OCI-LY1 (cell line): ENCODE measurements around the gene ST14.

ENCODE experiments used
- H2AFZ ChIP-seq: fragments of 200-600 bp; sonication (generic), shearing (Covaris generic); 2 replicates; pipeline ENCODE4 v1.6.0; 2014; ENCODE audit warnings: antibody characterized with exemption, mild to moderate bottlenecking, low read length
- H3F3A ChIP-seq: fragments of 200-600 bp; sonication (generic), shearing (Covaris generic); 2 replicates; pipeline ENCODE4 v1.6.0; 2014; ENCODE audit warnings: mild to moderate bottlenecking, antibody characterized with exemption, low read length, moderate library complexity; ENCODE audit not compliant: insufficient read depth
- H3K27ac ChIP-seq: fragments of 200-600 bp; sonication (generic); 2 replicates; pipeline ENCODE4 v1.5.1; 2014; ENCODE audit warnings: low read length, mixed run types, mild to moderate bottlenecking, low read depth; ENCODE audit not compliant: poor library complexity, severe bottlenecking
- H3K27me3 ChIP-seq: fragments of 200-600 bp; sonication (generic); 2 replicates; pipeline ENCODE4 v1.6.0; 2014; ENCODE audit warnings: antibody characterized with exemption, mild to moderate bottlenecking, low read length, moderate library complexity; ENCODE audit not compliant: insufficient read depth
- H3K36me3 ChIP-seq: fragments of 200-600 bp; sonication (generic); 2 replicates; pipeline ENCODE4 v1.6.1; 2014; ENCODE audit warnings: mild to moderate bottlenecking, antibody characterized with exemption, low read length, moderate library complexity, mixed read lengths; ENCODE audit not compliant: insufficient read depth
- H3K4me1 ChIP-seq: fragments of 200-600 bp; sonication (generic); 2 replicates; pipeline ENCODE4 v1.5.1; 2014; ENCODE audit warnings: mild to moderate bottlenecking, low read length, moderate library complexity; ENCODE audit not compliant: insufficient read depth, severe bottlenecking
- H3K4me2 ChIP-seq: fragments of 200-600 bp; sonication (generic), shearing (Covaris generic); 2 replicates; pipeline ENCODE4 v1.6.1; 2014; ENCODE audit warnings: low read length
- H3K4me3 ChIP-seq: fragments of 200-600 bp; sonication (generic); 2 replicates; pipeline ENCODE4 v1.5.1; 2014; ENCODE audit warnings: low read length, low read depth, mild to moderate bottlenecking, mixed read lengths; ENCODE audit not compliant: poor library complexity, severe bottlenecking
- H3K79me2 ChIP-seq: fragments of 200-600 bp; shearing (Covaris generic); 2 replicates; pipeline ENCODE4 v1.6.1; 2016; ENCODE audit warnings: mixed run types, low read length, mixed read lengths; ENCODE audit not compliant: insufficient read depth
- H3K9ac ChIP-seq: fragments of 200-600 bp; sonication (generic), shearing (Covaris generic); 2 replicates; pipeline ENCODE4 v1.6.1; 2014; ENCODE audit warnings: mild to moderate bottlenecking, low read length, mixed read lengths
- H3K9me2 ChIP-seq: fragments of 200-600 bp; sonication (generic), shearing (Covaris generic); 2 replicates; pipeline ENCODE4 v1.6.1; 2014; ENCODE audit warnings: low read depth, mild to moderate bottlenecking, low read length, mixed read lengths
- H3K9me3 ChIP-seq: fragments of 200-600 bp; shearing (Covaris generic); 2 replicates; pipeline ENCODE4 v1.6.1; 2014; ENCODE audit warnings: low read length, mixed read lengths
- H4K20me1 ChIP-seq: fragments of 200-600 bp; sonication (generic), shearing (Covaris generic); 2 replicates; pipeline ENCODE4 v1.6.0; 2016; ENCODE audit warnings: mild to moderate bottlenecking, low read length; ENCODE audit not compliant: insufficient read depth
- EZH2 ChIP-seq: fragments of 200-600 bp; sonication (generic), shearing (Covaris generic); IDR thresholded peaks from 2 replicates; pipeline ENCODE4 v1.8.0; 2017; ENCODE audit warnings: borderline replicate concordance, mixed run types, mild to moderate bottlenecking, antibody characterized with exemption, low read length, moderate library complexity, mixed read lengths
- TF ChIP-seq, protein P1 (sequence below): fragments of 200-600 bp; sonication (generic), shearing (Covaris generic); IDR thresholded peaks from 2 replicates; pipeline ENCODE4 v1.5.1; 2017; ENCODE audit warnings: mild to moderate bottlenecking, antibody characterized with exemption, low read length, moderate library complexity, mixed read lengths

Gene ST14

DNA sequence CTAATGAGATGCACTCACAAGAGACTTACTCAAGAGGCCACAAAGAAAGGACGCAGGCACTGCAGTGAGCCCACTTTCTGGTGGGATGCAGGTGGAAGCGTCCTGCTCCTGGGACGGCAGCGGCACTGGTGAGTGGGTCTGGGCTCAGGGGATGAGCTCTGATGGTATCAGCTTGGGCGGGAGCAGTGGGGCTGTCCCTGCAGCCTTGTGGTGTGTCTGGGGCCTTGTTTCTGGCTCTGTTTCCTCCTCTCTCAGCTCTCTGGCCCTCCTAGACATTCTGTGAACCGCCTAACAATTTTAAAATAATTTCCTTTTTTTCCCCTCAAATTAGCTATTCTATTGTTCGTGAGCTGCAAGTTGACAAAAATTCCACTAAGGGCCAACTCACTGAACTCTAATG is 8.8 kb upstream of the ST14 start:
- H3K27me3 ChIP-seq, result no peaks in the 10 kb centered on the region
- H4K20me1 ChIP-seq, result no peaks in the 10 kb centered on the region
- H3K36me3 ChIP-seq, result peaks cover 10% of the 10 kb centered on the region; the same call in 1 of the 2 replicates
- H3K9me2 ChIP-seq, result no peaks in the 10 kb centered on the region
- TF ChIP-seq, protein P1, sequence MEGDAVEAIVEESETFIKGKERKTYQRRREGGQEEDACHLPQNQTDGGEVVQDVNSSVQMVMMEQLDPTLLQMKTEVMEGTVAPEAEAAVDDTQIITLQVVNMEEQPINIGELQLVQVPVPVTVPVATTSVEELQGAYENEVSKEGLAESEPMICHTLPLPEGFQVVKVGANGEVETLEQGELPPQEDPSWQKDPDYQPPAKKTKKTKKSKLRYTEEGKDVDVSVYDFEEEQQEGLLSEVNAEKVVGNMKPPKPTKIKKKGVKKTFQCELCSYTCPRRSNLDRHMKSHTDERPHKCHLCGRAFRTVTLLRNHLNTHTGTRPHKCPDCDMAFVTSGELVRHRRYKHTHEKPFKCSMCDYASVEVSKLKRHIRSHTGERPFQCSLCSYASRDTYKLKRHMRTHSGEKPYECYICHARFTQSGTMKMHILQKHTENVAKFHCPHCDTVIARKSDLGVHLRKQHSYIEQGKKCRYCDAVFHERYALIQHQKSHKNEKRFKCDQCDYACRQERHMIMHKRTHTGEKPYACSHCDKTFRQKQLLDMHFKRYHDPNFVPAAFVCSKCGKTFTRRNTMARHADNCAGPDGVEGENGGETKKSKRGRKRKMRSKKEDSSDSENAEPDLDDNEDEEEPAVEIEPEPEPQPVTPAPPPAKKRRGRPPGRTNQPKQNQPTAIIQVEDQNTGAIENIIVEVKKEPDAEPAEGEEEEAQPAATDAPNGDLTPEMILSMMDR, result no peak
- no peak for TF ChIP-seq EZH2
- H3F3A ChIP-seq, result no peaks in the 10 kb centered on the region
- no peak overlapping the region for H2AFZ ChIP-seq
- peak overlapping the region; percentile 52; the same call in 1 of the 2 replicates for H3K9ac ChIP-seq
- no peaks in the 10 kb centered on the region for H3K79me2 ChIP-seq
- H3K4me2 ChIP-seq, result peak overlapping the region; percentile 39
- no peaks in the 10 kb centered on the region for H3K9me3 ChIP-seq
- H3K4me3 ChIP-seq, result no peak overlapping the region
- peak overlapping the region; percentile 93 for H3K27ac ChIP-seq
- H3K4me1 ChIP-seq, result peaks cover 72% of the 10 kb centered on the region

DNA sequence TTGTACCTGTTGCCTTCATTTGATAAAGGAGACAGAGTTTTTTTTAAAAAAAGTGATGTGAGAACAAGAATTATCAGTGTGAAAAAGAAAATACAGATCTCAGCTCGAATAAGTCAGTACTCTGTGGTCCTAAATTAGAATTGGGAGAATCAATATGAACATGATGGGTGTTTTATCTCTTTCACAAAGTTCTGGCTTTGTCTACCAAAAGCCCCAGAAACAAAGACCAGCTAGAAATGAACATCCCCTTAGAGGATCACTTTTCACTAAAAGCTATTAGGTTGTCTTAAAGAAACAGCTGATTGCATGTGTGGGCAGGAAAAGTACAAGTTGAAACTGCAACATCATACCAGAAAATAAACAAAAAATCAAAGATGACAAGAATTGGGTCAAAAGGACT is 8.4 kb upstream of the ST14 start:
- peak overlapping the region; percentile 93 for H3K27ac ChIP-seq
- H3K9me3 ChIP-seq, result no peaks in the 10 kb centered on the region
- H3K9ac ChIP-seq, result peak overlapping the region; percentile 52
- peaks cover 72% of the 10 kb centered on the region for H3K4me1 ChIP-seq
- no peaks in the 10 kb centered on the region for H3F3A ChIP-seq
- peaks cover 10% of the 10 kb centered on the region; the same call in 1 of the 2 replicates for H3K36me3 ChIP-seq
- TF ChIP-seq EZH2, result no peak
- TF ChIP-seq, protein P1, result no peak
- H3K9me2 ChIP-seq, result no peaks in the 10 kb centered on the region
- no peak overlapping the region for H2AFZ ChIP-seq
- no peak overlapping the region for H3K4me3 ChIP-seq
- no peaks in the 10 kb centered on the region for H3K27me3 ChIP-seq
- peak overlapping the region; percentile 39 for H3K4me2 ChIP-seq
- no peaks in the 10 kb centered on the region for H3K79me2 ChIP-seq
- H4K20me1 ChIP-seq, result no peaks in the 10 kb centered on the region

GRCh38 chr11:130156108-130157022 is 3.2 kb upstream of the ST14 start:
- Histone ChIP-seq H3K9me3 (no peaks in the 10 kb centered on the region), H3K4me3 (no peak overlapping the region), H3K9ac (peak overlapping the region; percentile 20; the same call in 1 of the 2 replicates), H3K27ac (peak overlapping the region; percentile 95), H4K20me1 (no peaks in the 10 kb centered on the region), H2AFZ (no peak overlapping the region), H3K27me3 (no peaks in the 10 kb centered on the region), H3K9me2 (no peaks in the 10 kb centered on the region), H3K36me3 (peaks cover 12% of the 10 kb centered on the region), H3K4me1 (peaks cover 64% of the 10 kb centered on the region), H3K4me2 (peak overlapping the region; percentile 4; the same call in 1 of the 2 replicates), H3K79me2 (peaks cover 14% of the 10 kb centered on the region), H3F3A (no peaks in the 10 kb centered on the region)
- TF ChIP-seq EZH2, result no peak
- TF ChIP-seq, protein P1, result no peak
